HepG2 (cell line): ENCODE measurements around the gene RUNDC1. TPM values are rescaled to one million over a fixed set of nuclear protein-coding genes. Genes with fewer than 3 reads are reported as not detected.
A peak's percentile ranks its signal among the peaks of the same experiment; 100 is the strongest.

Experiments
- ARID2 ChIP-seq: sonication (generic); formaldehyde crosslinking; IDR thresholded peaks from 2 replicates; pipeline ENCODE4 v1.8.1; 2022; ENCODE audit warnings: mild to moderate bottlenecking, missing genetic modification reagents, borderline replicate concordance
- IKZF4 ChIP-seq: sonication (generic); formaldehyde crosslinking; IDR thresholded peaks from 2 replicates; pipeline ENCODE4 v1.5.1; 2020; ENCODE audit warnings: borderline replicate concordance, mild to moderate bottlenecking, low read depth, missing genetic modification reagents; ENCODE audit errors: not compliant biosample characterization
- KLF12 ChIP-seq: sonication (generic); formaldehyde crosslinking; IDR thresholded peaks from 2 replicates; pipeline ENCODE4 v1.4.0; 2020; ENCODE audit warnings: missing genetic modification reagents, borderline replicate concordance
- ZFP41 ChIP-seq: sonication (generic); formaldehyde crosslinking; IDR thresholded peaks from 2 replicates; pipeline ENCODE4 v1.4.0; 2020; ENCODE audit warnings: mild to moderate bottlenecking, missing genetic modification reagents, borderline replicate concordance
- ZNF234 ChIP-seq: sonication (generic); formaldehyde crosslinking; conservative IDR thresholded peaks from 2 replicates; pipeline ENCODE4 v1.5.1; 2020; ENCODE audit warnings: mild to moderate bottlenecking, missing genetic modification reagents
- ZNF296 ChIP-seq: sonication (generic); formaldehyde crosslinking; conservative IDR thresholded peaks from 2 replicates; pipeline ENCODE4 v1.5.0; 2020; ENCODE audit warnings: mild to moderate bottlenecking, missing genetic modification reagents
- ZNF441 ChIP-seq: sonication (generic); formaldehyde crosslinking; IDR thresholded peaks from 2 replicates; pipeline ENCODE4 v1.7.0; 2021; ENCODE audit warnings: missing genetic modification reagents, borderline replicate concordance
- ZNF460 ChIP-seq: sonication (generic); formaldehyde crosslinking; IDR thresholded peaks from 2 replicates; pipeline ENCODE4 v1.5.1; 2020; ENCODE audit warnings: missing genetic modification reagents, mild to moderate bottlenecking, borderline replicate concordance
- polyA plus RNA-seq, 8 experiments: library from polyadenylated mRNA; depleted of rRNA in 3 of 8; stranded (reverse) in 7 of 8; unstranded in 1 of 8; fragments of >200 nt; fragmentation: Illumina TruSeq in 4 of 8; extraction: Trizol in 4 of 8; gene quantifications; 2 replicates each; pipeline versions ENCODE4 v1.2.1 to v1.2.3, GENCODE V29; 2011 to 2016; ENCODE audit warnings: low read depth in 4 of 8, missing spikeins in 1 of 8, mixed read lengths in 1 of 8; ENCODE audit not compliant: insufficient read depth in 1 of 8
- total RNA-seq, 5 experiments: library from RNA; depleted of rRNA; stranded (reverse); fragments of >200 nt; fragmentation: Illumina TruSeq; extraction: Trizol; gene quantifications; 2 replicates each; pipeline ENCODE4 v1.2.3, GENCODE V29; 2016; ENCODE audit warnings: low read depth in 1 of 5
- TF ChIP-seq, protein P1 (sequence below), 2 experiments: sonication (generic) in 1 of 2; formaldehyde crosslinking in 1 of 2; IDR thresholded peaks; 2 replicates each; pipeline versions ENCODE4 v1.4.0 to v1.6.1; 2016 to 2020; ENCODE audit warnings: borderline replicate concordance in 1 of 2, low read depth in 1 of 2, mild to moderate bottlenecking in 1 of 2, missing genetic modification reagents in 1 of 2
- TF ChIP-seq, protein P2 (sequence below): sonication (generic); formaldehyde crosslinking; IDR thresholded peaks from 2 replicates; pipeline ENCODE4 v1.8.0; 2022; ENCODE audit warnings: missing genetic modification reagents, low read depth, mild to moderate bottlenecking, borderline replicate concordance
- TF ChIP-seq, protein P3 (sequence below): sonication (generic); formaldehyde crosslinking; IDR thresholded peaks from 2 replicates; pipeline ENCODE4 v1.9.0; 2021; ENCODE audit warnings: missing genetic modification reagents, borderline replicate concordance
- TF ChIP-seq, protein P4 (sequence below): IDR thresholded peaks from 2 replicates; pipeline ENCODE4 v1.6.1; 2012; ENCODE audit warnings: low read length, improper control_type of control experiment
- TF ChIP-seq, protein P5 (sequence below): sonication (generic); formaldehyde crosslinking; IDR thresholded peaks from 2 replicates; pipeline ENCODE4 v1.4.0; 2020; ENCODE audit warnings: missing genetic modification reagents

RUNDC1 gene
- total and polyA plus RNA-seq, 2 of the 13 experiments (the other 11 are each of a cell fraction or from before 2014, with no cell fraction given): 10.3 to 11.4 TPM

DNA sequence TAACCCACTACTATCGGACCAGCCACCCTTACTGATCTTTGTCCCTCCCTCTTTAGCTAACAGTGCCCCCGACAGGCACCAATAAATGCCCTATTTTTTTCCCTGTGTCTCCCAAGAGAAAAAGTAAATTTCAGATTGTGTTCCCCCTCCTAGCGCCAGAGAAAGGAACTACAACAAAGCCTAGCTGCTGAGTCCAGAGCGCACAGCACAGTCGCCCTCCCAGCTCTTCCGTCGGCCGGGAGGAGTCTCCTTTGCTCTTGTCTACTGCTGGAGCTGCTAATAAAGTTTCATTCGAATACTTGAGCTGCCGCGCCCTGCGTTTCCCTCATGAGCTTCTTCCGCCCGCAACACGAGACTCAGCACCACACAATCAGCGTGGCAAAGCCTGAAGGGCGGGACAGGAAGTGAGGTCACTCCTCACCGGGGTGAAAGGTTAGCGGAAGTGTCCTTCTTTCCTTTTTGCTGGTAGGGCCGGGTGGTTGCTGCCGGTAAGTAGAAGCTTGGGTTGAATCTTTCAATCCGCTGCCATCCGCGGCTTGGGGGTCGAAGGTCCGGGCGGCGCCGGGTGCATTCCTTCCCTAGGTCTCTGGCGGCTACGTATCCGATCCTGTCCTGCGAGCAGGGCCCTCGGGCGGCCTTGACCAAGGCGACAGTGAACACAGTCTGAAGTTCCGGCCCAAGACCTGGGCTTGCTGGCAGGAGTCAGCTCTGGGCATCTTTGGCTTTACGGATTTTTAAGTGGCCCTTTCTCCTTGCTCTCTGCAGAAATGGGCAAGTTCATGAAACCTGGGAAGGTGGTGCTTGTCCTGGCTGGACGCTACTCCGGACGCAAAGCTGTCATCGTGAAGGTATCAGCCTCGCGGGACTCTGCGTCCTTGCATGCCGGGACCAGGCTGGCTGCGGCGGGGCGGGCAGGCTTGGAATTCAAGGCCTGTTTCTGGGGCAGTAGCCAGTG, 17.9 kb downstream of the RUNDC1 start, which contains the start of gene RPL27 (continued):
- TF ChIP-seq IKZF4: peak; percentile 89
- no peak for TF ChIP-seq ZNF441 (CRISPR knock-in tag)
- TF ChIP-seq, protein P1, sequence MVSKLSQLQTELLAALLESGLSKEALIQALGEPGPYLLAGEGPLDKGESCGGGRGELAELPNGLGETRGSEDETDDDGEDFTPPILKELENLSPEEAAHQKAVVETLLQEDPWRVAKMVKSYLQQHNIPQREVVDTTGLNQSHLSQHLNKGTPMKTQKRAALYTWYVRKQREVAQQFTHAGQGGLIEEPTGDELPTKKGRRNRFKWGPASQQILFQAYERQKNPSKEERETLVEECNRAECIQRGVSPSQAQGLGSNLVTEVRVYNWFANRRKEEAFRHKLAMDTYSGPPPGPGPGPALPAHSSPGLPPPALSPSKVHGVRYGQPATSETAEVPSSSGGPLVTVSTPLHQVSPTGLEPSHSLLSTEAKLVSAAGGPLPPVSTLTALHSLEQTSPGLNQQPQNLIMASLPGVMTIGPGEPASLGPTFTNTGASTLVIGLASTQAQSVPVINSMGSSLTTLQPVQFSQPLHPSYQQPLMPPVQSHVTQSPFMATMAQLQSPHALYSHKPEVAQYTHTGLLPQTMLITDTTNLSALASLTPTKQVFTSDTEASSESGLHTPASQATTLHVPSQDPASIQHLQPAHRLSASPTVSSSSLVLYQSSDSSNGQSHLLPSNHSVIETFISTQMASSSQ (IDR thresholded peaks at IDR 0.05; ENCODE audit: low read depth): peak; percentile 83
- TF ChIP-seq, protein P1 (CRISPR knock-in tag; IDR thresholded peaks at IDR 0.05; ENCODE audit: borderline replicate concordance): peak; percentile 94
- TF ChIP-seq, protein P2, sequence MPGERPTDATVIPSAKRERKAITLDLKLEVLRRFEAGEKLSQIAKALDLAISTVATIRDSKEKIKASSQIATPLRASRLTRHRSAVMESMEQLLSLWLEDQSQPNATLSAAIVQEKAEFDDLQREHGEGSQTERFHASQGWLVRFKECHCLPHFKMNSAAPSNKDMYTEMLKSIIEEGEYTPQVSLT (CRISPR knock-in tag): peak; percentile 33
- no peak; the same call in 1 of the 2 replicates for TF ChIP-seq ZNF296
- TF ChIP-seq, protein P3, sequence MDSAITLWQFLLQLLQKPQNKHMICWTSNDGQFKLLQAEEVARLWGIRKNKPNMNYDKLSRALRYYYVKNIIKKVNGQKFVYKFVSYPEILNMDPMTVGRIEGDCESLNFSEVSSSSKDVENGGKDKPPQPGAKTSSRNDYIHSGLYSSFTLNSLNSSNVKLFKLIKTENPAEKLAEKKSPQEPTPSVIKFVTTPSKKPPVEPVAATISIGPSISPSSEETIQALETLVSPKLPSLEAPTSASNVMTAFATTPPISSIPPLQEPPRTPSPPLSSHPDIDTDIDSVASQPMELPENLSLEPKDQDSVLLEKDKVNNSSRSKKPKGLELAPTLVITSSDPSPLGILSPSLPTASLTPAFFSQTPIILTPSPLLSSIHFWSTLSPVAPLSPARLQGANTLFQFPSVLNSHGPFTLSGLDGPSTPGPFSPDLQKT: no peak
- TF ChIP-seq ZNF460: peak; percentile 83; the same call in 1 of the 2 replicates
- TF ChIP-seq ZNF234 (CRISPR knock-in tag): no peak
- TF ChIP-seq, protein P4, sequence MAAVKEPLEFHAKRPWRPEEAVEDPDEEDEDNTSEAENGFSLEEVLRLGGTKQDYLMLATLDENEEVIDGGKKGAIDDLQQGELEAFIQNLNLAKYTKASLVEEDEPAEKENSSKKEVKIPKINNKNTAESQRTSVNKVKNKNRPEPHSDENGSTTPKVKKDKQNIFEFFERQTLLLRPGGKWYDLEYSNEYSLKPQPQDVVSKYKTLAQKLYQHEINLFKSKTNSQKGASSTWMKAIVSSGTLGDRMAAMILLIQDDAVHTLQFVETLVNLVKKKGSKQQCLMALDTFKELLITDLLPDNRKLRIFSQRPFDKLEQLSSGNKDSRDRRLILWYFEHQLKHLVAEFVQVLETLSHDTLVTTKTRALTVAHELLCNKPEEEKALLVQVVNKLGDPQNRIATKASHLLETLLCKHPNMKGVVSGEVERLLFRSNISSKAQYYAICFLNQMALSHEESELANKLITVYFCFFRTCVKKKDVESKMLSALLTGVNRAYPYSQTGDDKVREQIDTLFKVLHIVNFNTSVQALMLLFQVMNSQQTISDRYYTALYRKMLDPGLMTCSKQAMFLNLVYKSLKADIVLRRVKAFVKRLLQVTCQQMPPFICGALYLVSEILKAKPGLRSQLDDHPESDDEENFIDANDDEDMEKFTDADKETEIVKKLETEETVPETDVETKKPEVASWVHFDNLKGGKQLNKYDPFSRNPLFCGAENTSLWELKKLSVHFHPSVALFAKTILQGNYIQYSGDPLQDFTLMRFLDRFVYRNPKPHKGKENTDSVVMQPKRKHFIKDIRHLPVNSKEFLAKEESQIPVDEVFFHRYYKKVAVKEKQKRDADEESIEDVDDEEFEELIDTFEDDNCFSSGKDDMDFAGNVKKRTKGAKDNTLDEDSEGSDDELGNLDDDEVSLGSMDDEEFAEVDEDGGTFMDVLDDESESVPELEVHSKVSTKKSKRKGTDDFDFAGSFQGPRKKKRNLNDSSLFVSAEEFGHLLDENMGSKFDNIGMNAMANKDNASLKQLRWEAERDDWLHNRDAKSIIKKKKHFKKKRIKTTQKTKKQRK: no peak
- TF ChIP-seq ZFP41 (CRISPR knock-in tag): 0 out of 2 replicates have a peak, but pooled peaks have one; percentile 58
- TF ChIP-seq KLF12 (CRISPR knock-in tag): peak; percentile 100
- TF ChIP-seq ARID2 (CRISPR knock-in tag): peak; percentile 88; the same call in 1 of the 2 replicates
- TF ChIP-seq, protein P5, sequence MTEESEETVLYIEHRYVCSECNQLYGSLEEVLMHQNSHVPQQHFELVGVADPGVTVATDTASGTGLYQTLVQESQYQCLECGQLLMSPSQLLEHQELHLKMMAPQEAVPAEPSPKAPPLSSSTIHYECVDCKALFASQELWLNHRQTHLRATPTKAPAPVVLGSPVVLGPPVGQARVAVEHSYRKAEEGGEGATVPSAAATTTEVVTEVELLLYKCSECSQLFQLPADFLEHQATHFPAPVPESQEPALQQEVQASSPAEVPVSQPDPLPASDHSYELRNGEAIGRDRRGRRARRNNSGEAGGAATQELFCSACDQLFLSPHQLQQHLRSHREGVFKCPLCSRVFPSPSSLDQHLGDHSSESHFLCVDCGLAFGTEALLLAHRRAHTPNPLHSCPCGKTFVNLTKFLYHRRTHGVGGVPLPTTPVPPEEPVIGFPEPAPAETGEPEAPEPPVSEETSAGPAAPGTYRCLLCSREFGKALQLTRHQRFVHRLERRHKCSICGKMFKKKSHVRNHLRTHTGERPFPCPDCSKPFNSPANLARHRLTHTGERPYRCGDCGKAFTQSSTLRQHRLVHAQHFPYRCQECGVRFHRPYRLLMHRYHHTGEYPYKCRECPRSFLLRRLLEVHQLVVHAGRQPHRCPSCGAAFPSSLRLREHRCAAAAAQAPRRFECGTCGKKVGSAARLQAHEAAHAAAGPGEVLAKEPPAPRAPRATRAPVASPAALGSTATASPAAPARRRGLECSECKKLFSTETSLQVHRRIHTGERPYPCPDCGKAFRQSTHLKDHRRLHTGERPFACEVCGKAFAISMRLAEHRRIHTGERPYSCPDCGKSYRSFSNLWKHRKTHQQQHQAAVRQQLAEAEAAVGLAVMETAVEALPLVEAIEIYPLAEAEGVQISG (CRISPR knock-in tag): peak; percentile 98
